Kidney (tissue), 14 donors: Measurements from ENCODE around the gene RNF214. TPM values are rescaled to one million over a fixed set of nuclear protein-coding genes. Genes with fewer than 3 reads are reported as not detected.

ENCODE experiments used
- DNase-seq, 5 donors: peaks; one replicate each; pipeline ENCODE4 v3.0.0-alpha.2; 2013 to 2020
- FAIRE-seq: peaks from 2 replicates; lab custom pipeline; 2012; peaks lifted over from hg19 to GRCh38; lab: Jason Lieb, UNC
- H3K27ac ChIP-seq, 2 donors: one replicate each; pipeline ENCODE4 v1.7.0; 2013; ENCODE audit warnings: low read depth in 2 of 2, low read length in 2 of 2, inconsistent platforms in 1 of 2
- H3K27me3 ChIP-seq: one replicate; pipeline ENCODE4 v1.7.1; 2013; ENCODE audit warnings: low read length, inconsistent platforms; ENCODE audit not compliant: control insufficient read depth, insufficient read depth
- H3K36me3 ChIP-seq, 3 donors: one replicate each; pipeline versions ENCODE4 v1.7.0 to v1.7.1; 2013; ENCODE audit warnings: low read length in 3 of 3, control low read depth in 1 of 3, inconsistent platforms in 1 of 3; ENCODE audit not compliant: insufficient read depth in 3 of 3, control insufficient read depth in 2 of 3
- H3K4me1 ChIP-seq, 3 donors: one replicate each; pipeline versions ENCODE4 v1.7.0 to v1.7.1; 2013; ENCODE audit warnings: low read length in 3 of 3, inconsistent platforms in 1 of 3, low read depth in 1 of 3; ENCODE audit not compliant: control insufficient read depth in 2 of 3, insufficient read depth in 2 of 3
- H3K4me3 ChIP-seq, 3 donors: one replicate each; pipeline versions ENCODE4 v1.7.0 to v1.8.1; 2013; ENCODE audit warnings: low read length in 3 of 3, control low read depth in 1 of 3, inconsistent platforms in 1 of 3
- H3K9ac ChIP-seq, 3 donors: one replicate each; pipeline versions ENCODE4 v1.7.0 to v1.7.1; 2013; ENCODE audit warnings: low read length in 3 of 3, control low read depth in 1 of 3, inconsistent platforms in 1 of 3
- H3K9me3 ChIP-seq, 3 donors: one replicate each; pipeline versions ENCODE4 v1.7.0 to v1.7.1; 2013; ENCODE audit warnings: low read length in 3 of 3, control low read depth in 1 of 3, inconsistent platforms in 1 of 3; ENCODE audit not compliant: control insufficient read depth in 2 of 3, insufficient read depth in 1 of 3
- CTCF ChIP-seq: IDR thresholded peaks from 3 replicates; pipeline ENCODE4 v1.5.1; 2012; ENCODE audit warnings: mild to moderate bottlenecking, moderate library complexity, borderline replicate concordance; ENCODE audit not compliant: insufficient read depth; ENCODE audit errors: extremely low read depth
- intact Hi-C: fragments of 100-400 bp; cut with DNase I; formaldehyde crosslinking; loops from one replicate; pipeline ENCODE4 v1.11.1; 2022
- polyA plus RNA-seq: library from polyadenylated mRNA; stranded (reverse); fragments of 350-450 nt; fragmentation: Illumina TruSeq; extraction: RNeasy Lipid Tissue Mini Kit (QIAGEN cat#74804); gene quantifications from one replicate; pipeline ENCODE4 v1.2.3, GENCODE V29; 2014; ENCODE audit warnings: low read depth, low replicate concordance; ENCODE audit not compliant: insufficient read depth
- total RNA-seq: library from RNA; stranded (reverse); fragmentation: NEBNext Ultra II Directional; extraction: Animal tissue kit (Norgen Biotek cat#: 25700); gene quantifications from one replicate; pipeline ENCODE4 v1.2.1, GENCODE V29; 2021
- donor health status: control.
- donor health status: control.
- donor health status: control.
- donor health status: control.
- donor health status: control.
- donor health status: DM: yes; HTN: yes; CAD: no.
- donor health status: Normal renal cell carcinoma (clear cell type).

The RNF214 gene
- total and polyA plus RNA-seq, 2 donors from 2014 or later, result 8.5 to 24.7 TPM

- Histone ChIP-seq H3K36me3 (peaks cover 0 to 16% (median 10%) of the 10 kb centered on the region in 3 donors), H3K4me3 (no peak overlapping the region), H3K27ac (no peak overlapping the region), H3K9ac (no peak overlapping the region), H3K4me1 (peaks cover 0 to 11% (median 4%) of the 10 kb centered on the region in 3 donors), H3K9me3 (no peaks in the 10 kb centered on the region), H3K27me3 (no peaks in the 10 kb centered on the region)
- DNase-seq (no peak), FAIRE-seq (no peak)
- no peak for TF ChIP-seq CTCF
- intact Hi-C loops, result no loop called here
Measured at GRCh38 chr11:117238221-117238620, 5.8 kb downstream of the RNF214 start.

- H3K9ac ChIP-seq, result no peak overlapping the region
- no peaks in the 10 kb centered on the region for H3K4me1 ChIP-seq
- no peak overlapping the region for H3K27ac ChIP-seq
- TF ChIP-seq CTCF, result no peak
- FAIRE-seq (no peak), DNase-seq (no peak)
- intact Hi-C loops, result no loop called here
- no peaks in the 10 kb centered on the region for H3K27me3 ChIP-seq
- H3K9me3 ChIP-seq, result no peaks in the 10 kb centered on the region
- H3K36me3 ChIP-seq, result peaks cover 0 to 23% (median 10%) of the 10 kb centered on the region in 3 donors
- H3K4me3 ChIP-seq, result no peak overlapping the region
Measured at GRCh38 chr11:117239295-117239694, 6.8 kb downstream of the RNF214 start.

GRCh38 chr11:117248341-117248740 lies 15.9 kb downstream of the RNF214 start:
- no peak for DNase-seq
- no peak for FAIRE-seq
- Histone ChIP-seq H3K9me3 (no peaks in the 10 kb centered on the region), H3K9ac (no peak overlapping the region), H3K4me1 (no peaks in the 10 kb centered on the region), H3K36me3 (peaks cover 7 to 27% (median 8%) of the 10 kb centered on the region in 3 donors), H3K27ac (no peak overlapping the region), H3K27me3 (no peaks in the 10 kb centered on the region), H3K4me3 (no peak overlapping the region)
- intact Hi-C loops, result no loop called here
- no peak for TF ChIP-seq CTCF

- Histone ChIP-seq H3K36me3 (peaks cover 7 to 19% (median 8%) of the 10 kb centered on the region in 3 donors), H3K27ac (no peak overlapping the region), H3K4me3 (no peak overlapping the region), H3K4me1 (no peaks in the 10 kb centered on the region), H3K27me3 (no peaks in the 10 kb centered on the region), H3K9ac (no peak overlapping the region), H3K9me3 (no peaks in the 10 kb centered on the region)
- FAIRE-seq (no peak), DNase-seq (no peak)
- intact Hi-C loops, result no loop called here
- no peak for TF ChIP-seq CTCF
Measured at GRCh38 chr11:117249571-117249970, 17.1 kb downstream of the RNF214 start.
